Sigmoid colon (tissue), 4 donors: ENCODE data around the gene QRFP.

Source experiments
- CTCF ChIP-seq, 4 experiments: fragments of 450-650 bp in 3 of 4; fragments of 200-600 bp in 1 of 4; IDR thresholded peaks; one replicate each; pipeline ENCODE4 v1.5.1; 2016 to 2019; ENCODE audit warnings: antibody characterized with exemption in 4 of 4, mild to moderate bottlenecking in 3 of 4, moderate library complexity in 2 of 4
- EP300 ChIP-seq, 4 donors: sonication (generic); formaldehyde crosslinking; IDR thresholded peaks; one replicate each; pipeline ENCODE4 v1.6.1; 2017; ENCODE audit warnings: antibody characterized with exemption in 4 of 4
- POLR2A ChIP-seq, 2 donors: fragments of 450-650 bp; IDR thresholded peaks; one replicate each; pipeline ENCODE4 v1.6.1; 2016; ENCODE audit warnings: antibody characterized with exemption in 2 of 2, mild to moderate bottlenecking in 2 of 2, moderate library complexity in 2 of 2
- POLR2AphosphoS5 ChIP-seq, 4 donors: sonication (generic); formaldehyde crosslinking; IDR thresholded peaks; one replicate each; pipeline ENCODE4 v1.6.1; 2017; ENCODE audit warnings: antibody characterized with exemption in 4 of 4

- TF ChIP-seq CTCF (IDR thresholded peaks at IDR 0.05) (no peak), POLR2A (IDR thresholded peaks at IDR 0.05) (no peak), EP300 (IDR thresholded peaks at IDR 0.05) (no peak), POLR2AphosphoS5 (IDR thresholded peaks at IDR 0.05) (peak in 2 of 4 donors; percentile 1 to 22)
These were observed 6.5 kb downstream of the QRFP start for GRCh38 chr9:130890124-130890523.
